Measurements from ENCODE around the gene SBK2.
A peak's percentile ranks its signal among the peaks of the same experiment; 100 is the strongest.
"Not testable (repeated sequence)": the region's sequence is repeated elsewhere in the genome, so short reads cannot be mapped to it uniquely, and the experiment has no call there.

The SBK2 gene, protein sequence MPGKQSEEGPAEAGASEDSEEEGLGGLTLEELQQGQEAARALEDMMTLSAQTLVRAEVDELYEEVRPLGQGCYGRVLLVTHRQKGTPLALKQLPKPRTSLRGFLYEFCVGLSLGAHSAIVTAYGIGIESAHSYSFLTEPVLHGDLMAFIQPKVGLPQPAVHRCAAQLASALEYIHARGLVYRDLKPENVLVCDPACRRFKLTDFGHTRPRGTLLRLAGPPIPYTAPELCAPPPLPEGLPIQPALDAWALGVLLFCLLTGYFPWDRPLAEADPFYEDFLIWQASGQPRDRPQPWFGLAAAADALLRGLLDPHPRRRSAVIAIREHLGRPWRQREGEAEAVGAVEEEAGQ

DNA sequence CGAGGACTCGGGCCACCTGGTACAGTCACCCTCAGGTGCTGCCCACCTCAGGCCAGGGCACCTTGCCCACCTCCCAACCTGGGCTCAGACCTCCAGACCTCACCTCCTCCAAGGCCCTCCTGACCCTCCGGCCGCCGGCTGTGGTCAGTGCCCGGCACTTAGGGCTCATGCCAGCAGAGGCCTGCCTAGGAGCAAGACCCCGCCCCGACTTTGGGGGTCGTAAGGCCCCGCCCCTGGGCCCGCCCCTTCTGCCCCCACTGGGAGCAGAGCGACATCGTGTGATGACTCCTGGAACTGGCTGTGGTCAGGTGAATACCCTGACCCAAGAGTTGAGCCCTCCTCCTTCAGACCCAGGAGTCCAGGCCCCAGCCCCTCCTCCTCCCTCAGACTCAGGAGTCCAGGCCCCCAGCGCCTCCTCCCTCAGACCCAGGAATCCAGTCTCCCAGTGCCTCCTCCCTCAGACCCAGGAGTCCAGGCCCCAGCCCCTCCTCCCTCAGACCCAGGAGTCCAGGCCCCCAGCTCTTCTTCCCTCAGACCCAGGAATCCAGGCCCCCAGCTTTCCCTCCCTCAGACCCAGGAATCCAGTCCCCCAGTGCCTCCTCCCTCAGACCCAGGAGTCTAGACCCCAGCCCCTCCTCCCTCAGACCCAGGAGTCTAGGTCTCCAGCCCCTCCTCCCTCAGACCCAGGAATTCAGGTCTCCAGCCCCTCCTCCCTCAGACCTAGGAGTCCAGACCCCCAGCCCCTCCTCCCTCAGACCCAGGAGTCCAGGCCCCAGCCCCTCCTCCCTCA lies at the start of gene SBK2:
Gene SBK2, minus strand, starts transcription at position 183 of the 790 bp plus-strand sequence. CDS start 839 bp downstream, outside the sequence.
- no peak for DNase-seq

DNA sequence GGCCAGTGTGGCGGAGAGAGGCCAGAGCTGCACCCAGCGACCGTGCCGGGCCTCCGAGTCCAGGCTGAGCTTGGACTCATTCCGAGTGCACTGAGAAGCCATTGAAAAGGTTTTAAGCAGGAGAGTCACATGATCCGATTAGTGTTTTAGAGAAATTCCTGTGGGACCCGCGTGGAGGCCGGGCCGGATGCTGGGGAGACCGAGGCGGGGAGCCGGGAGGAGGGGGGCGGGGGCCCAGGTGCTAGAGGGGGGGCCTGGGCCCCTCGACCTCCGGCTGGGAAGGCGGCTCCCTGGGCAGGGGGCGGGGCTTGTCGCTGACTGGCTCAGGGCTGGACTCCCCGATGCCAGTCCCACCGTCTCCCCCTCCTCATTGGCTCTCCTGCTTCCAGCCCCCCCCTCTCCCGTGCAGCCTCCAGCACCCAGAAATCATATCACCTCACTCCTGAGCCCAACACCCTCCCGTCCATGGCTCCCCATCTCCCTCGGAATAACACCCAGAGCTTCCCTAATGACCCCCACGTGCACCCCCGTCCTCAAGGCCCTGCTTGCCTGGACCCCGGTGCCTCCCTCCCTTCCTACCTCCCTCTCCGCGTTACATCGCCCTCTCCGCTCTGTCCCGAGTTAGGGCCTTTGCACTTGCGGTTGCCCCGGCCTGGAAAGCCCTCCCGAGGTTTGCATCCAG lies 48.9 kb upstream of the SBK2 start:
- no peak for DNase-seq

DNA sequence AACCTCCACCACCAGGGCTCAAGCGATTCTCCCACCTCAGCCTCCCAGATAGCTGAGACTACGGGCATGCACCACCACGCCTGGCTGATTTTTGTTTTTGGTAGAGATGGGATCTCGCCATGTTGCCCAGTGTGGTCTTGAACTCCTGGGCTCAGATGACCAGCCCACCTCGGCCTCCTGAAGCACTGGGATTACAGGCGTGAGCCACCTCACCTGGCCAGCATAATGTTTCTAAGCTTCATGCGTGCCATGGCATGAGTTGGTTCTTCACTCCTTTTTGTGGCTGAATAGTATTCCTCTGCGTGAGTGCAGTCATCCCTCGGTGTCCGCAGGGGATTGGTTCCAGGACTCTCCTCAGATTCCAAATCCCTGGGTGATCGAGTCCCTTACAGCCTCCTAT lies 47.9 kb upstream of the SBK2 start:
- DNase-seq = no peak

DNA sequence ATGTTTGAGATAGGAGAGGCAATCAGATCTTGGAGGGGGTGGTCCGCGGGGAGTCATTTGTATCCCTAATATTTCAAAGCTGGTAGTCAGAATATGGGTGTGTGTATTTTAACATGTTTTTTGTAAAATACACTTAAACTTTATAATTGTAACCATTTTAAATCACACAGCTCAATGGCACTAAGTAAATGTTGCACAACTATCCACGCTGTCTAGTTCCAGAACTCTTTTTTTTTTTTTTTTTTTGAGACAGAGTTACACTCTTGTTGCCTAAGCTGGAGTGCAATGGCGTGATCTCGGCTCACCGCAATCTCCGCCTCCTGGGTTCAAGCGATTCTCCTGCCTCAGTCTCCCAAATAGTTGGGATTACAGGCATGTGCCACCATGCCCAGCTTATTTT lies 47.0 kb upstream of the SBK2 start:
- DNase-seq = not testable (repeated sequence)

DNA sequence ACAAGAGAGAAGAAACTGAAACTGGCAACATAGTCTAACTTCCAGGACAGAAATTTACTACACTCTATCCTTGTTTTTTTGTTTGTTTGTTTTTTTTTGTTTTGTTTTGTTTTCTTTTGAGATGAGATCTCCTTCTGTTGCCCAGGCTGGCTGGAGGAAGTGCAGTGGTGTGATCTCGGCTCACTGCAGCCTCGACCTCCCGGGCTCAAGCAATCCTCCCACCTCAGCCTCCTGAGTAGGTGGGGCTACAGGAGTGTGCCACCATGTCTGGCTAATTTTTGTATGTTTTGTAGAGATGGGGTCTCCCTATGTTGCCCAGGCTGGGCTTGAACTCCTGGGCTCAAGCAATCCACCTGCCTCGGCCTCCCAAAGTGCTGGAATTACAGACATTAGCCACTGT lies 45.4 kb upstream of the SBK2 start:
- not testable (repeated sequence) for DNase-seq

DNA sequence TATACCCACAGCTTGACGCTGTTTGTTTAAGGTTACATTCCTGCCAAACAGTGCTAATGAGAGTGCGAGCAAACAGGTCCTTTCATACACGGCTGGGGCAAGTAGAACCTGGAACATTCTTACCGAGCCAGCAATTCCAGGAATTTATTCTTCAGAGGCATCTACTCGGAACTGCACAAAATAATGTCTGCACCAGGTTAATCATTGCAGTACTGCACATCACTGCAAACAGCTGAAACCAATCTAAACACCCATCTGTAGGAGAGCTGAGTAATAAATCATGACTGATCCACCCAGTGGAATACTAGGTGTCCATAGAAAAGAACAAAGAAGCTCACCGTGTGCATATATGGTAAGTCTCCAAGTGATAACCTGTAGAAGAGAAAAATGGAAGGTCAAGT lies 44.9 kb upstream of the SBK2 start:
- DNase-seq = no peak

DNA sequence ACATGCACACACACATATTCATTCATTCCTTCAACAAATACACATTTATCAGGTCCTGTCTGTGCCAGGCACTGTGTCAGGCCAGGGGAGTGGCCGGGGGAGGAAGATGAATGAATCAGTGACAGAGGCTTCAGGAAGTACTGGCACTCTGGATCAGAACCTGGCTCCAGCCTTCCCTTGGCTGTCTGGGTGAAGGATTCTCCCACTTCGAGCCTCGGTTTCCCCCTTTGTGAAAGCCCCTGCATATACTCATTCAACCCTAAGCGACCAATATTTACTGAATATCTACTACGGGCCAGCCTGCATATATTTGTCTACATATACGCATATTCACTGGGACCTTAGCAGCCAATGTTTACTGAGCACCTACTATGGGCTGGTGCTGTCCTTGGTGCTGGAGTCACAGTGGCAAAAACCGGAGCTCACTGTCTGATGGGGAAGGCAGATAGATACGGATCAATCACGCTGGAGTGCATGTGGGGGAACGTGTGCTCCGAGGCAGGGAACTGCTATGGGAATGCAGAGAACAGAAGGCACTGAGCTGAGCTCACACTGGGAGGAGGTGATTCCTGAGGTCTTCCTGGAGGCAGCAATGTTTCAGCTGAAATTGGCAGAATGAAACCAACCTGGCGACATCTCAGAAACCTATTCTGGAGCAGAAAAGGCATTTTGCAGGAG lies 44.4 kb upstream of the SBK2 start:
- no peak for DNase-seq

DNA sequence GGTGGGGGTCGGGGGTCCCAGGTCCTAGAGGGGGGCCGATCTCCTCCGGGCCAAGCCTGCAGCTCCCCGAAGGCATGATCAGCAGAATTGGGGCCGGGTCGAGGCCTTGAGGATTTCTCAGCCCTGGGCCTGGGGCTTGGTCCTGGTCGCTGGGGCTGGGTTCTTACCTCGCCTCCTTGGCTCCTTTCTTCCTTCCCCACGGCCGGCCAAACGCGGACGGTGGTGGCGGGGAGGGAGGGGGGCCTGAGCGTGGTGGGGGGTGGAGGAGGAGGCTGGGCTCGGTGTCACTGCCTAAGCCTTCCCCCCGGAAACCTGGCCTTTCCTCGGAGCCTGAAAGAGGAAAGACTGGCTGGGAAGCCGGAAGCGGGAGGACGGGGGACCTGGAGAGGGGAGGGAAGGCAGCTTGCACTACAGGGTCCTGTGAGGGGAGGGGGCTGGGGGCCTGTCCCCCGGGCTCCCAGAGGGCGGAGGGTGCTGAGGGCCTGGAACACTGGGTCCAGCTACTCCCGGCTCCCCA lies 43.8 kb upstream of the SBK2 start, which contains the start of gene ZNF579:
Gene ZNF579, minus strand, starts transcription at position 221 of the 517 bp plus-strand sequence. CDS start 1,209 bp downstream, outside the sequence.
- DNase-seq = peak; percentile 54 to 73

DNA sequence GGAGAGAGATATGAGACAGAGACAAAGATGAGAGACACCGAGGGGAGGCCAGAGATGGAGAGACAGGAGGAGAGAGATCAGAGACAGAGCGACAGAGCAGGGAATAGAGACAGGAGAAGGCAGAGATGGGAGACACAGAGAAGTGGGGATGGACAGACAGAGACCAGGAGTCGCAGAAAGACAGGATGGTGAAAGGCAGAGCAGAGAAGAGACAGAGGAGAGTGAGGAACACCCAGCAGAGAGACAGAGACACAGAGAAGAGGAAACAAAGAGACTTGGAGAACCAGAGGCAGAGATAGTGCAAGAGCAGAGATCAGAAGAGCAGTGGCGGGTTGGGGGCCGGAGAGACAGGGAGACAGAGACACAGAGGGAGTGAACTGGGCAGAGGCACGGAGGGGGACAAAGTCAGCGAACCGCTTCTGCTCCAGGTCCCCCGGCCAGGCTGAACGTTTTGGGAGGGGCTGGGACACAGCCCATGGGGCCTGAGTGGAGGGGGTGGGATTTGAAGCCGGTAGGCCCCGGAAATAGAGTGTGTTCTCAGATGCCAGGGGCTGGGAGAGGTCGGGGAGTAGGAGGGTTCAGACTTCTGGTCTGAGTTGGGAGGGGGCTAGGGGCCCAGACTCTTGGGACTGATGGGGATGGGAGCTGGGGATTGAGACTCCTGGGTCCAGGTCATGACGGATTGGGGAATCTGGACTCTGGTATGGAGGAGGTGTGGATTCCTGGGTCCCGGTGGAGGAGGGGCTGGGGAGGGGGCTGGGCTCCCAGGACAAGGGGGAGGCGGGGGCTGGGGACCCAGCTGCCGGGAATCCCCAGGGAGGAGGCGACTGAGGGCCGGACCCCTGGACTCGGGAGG lies 43.1 kb upstream of the SBK2 start:
- no peak for DNase-seq

DNA sequence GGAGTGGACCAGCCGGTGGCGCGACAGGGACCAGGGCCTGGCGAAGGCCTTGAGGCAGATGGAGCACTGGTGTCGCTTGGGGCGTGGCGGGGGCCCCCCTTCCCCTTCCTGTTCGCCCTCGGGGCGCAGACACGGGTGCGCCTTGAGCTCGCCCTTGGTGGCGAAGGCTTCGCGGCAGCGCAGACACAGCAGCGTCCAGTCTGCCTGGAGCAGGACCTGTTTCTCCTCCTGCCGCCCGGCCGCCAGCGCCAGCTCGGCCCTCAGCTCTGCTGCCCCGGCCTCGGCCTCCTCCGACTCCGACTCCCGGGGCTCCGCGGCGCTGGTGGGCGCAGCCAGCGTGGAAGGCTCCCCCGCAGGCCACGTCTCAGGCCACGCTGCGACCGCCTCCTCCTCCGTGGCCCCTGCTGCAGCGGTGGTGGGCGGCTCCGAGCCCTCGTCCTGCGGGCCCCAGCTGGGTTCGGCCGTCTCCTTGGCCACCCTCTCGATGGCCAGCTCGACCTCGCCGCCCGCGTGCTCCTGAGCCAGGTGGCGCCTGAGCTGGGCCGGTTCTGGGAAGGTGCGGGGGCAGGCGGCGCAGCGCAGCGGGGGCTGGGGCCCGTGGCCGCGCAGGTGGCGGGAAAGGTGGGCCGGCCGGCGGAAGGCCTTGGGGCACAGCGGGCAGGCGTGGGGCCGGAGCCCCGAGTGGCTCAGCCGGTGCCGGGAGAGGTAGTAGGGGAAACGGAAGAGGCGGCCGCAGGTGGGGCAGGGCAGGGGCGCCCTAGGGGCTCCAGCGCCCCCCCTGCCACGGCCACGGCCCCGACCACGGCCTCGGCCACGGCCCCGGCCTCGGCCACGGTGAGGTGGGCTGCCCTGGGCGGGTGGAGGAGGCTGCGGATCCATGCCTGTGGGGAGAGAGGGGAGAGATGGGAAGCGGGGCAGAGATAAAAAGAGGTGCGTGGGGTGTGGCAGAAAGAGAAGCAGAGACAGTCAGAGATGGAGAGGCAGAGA lies 42.1 kb upstream of the SBK2 start:
- DNase-seq = no peak

DNA sequence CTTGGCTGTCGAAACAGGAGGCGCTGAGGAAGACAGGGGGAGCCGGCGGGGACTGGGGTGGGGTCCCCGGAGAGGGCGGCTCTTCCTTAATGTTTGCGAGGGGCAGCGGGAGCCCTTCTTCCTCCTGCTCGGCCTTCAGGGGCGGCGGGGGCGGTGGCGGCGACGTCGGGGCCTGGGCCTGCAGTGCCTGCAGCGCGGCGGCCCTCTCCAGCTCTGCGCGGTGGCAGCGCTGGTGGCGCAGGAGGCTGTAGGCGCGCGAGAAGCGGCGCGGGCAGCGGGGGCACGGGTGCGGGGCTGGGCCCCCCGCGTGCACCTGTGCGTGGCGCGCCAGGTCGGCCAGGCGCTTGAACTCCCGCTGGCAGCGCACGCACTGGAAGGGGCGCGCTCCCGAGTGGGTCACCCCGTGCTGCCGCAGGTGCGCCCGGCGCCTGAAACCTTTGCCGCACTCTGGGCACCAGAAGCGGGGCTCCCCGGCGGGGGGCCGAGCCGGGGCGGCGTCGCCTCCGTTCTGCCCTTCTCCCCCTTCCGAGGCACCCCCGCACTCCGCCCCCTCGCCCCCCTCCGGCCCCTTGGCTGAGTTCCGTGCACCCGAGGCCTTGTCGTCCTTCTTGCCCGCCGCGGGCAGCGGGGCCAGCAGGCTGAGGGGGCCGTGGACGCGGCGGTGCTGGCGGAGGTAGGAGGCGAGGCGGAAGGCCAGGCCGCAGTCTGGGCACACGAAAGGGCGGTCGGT lies 41.3 kb upstream of the SBK2 start:
- no peak for DNase-seq

DNA sequence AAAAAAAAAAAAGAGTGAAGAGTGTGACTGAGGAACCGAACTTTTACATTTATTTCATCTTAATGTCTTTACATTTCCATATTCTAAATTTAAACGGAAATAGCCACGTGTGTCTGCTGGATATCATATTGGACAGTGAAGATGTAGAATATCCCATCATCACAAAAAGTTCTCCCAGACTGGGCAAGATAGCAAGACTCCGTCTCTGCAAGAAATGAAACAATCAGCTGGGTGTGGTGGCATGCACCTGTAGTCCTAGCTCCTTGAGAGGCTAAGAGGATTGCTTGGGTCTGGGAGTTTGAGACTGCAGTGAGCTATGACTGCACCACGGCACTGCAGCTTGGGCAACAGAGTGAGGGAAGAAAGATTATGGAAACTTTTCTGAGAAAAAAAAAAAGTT lies 39.8 kb upstream of the SBK2 start:
- no peak for DNase-seq

DNA sequence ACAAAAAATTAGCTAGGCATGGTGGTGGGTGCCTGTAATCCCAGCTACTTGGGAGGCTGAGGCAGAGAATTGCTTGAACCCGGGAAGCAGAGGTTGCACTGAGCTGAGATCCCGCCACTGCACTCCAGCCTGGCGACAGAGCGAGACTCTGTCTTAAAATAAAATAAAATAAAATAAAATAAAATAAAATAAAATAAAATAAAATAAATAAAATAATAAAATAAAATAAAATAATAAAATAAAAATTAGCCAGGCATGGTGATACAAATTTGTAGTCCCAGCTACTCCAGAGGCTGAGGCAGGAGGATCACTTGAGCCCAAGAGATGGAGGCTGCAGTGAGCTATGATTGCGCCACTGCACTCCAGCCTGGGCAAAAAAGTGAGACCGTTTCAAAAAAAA lies 37.0 kb upstream of the SBK2 start:
- DNase-seq = not testable (repeated sequence)

DNA sequence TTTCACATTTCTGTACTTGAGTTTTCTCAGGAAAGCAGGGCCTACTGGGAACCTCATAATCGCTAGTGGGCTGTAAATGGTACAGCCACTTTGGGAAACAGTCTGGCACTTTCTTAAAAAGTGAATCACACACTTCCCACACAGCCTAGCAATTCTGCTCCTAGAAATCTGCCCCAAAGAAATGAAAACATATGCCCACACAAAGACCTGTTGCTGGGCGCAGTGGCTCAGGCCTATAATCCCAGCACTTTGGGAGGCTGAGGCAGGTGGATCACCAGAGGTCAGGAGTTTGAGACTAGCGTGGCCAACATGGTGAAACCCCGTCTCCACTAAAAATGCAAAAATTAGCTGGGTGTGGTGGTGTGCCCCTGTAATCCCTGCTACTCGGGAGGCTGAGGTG lies 32.5 kb upstream of the SBK2 start:
- not testable (repeated sequence) for DNase-seq

DNA sequence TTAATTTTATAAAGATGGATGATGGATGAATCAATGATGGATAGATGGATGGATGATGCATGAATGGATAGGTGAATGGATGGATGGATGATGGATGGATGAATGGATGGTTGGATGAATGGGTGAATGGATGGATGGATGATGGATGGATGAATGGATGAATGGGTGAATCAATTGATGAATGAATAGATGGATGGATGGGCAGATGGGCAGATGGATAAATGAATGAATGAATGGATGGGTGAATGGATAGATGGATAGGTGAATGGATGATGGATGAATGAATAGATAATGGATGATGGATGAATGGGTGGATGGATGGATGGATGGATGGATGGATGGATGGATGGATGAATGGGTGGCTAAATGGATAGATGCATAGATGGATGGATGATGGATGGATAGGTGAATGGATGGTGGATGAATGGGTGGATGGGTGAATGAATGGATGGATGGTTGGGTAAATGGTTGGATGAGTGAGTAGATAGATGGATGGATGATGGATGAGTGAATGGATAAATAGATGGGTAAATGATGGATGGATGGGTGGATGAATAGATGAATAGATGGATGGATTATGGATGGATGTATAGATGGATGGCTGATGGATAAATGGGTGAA lies 30.9 kb upstream of the SBK2 start:
- DNase-seq = no peak

DNA sequence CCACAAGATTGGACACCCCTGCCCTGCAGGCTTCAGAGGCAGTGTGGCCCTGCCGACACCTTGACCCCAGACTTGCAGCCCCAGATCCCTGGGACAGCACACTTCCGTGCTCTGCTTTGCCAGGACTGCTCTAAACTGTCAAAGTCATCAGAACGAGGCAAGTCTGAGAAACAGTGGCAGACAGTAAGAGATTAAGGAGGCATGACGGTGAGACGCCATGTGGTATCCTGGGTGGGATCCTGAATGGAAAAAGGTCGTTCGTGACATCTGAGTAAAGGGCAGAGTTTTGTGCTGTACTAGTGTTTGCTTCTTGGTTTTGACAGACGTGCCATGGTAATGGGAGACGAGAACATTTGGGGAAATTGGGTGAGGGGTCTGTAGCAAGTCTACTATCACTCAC lies 29.9 kb upstream of the SBK2 start:
- DNase-seq = no peak

DNA sequence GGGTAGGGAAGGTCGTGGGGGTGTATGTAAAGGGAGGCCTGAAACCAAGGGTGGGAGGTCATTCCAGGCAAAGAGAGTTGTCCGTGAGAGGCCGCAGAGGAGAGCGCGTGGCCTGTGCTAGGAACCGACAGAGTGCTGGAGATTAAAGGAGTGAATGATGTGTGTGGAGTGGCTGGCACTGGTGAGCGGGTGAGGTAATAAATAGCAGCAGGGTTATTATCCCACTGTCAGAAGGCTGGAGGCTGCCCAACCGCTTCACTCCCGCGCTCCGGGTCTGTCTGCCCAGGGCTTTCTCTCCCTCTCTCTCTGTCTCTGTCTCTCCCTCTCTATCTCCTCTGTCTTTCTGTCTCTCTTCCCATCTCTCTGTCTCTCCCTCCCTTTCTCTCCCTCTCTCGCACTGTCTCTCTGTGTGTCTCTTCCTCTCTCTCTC lies 26.3 kb upstream of the SBK2 start:
- no peak for DNase-seq

DNA sequence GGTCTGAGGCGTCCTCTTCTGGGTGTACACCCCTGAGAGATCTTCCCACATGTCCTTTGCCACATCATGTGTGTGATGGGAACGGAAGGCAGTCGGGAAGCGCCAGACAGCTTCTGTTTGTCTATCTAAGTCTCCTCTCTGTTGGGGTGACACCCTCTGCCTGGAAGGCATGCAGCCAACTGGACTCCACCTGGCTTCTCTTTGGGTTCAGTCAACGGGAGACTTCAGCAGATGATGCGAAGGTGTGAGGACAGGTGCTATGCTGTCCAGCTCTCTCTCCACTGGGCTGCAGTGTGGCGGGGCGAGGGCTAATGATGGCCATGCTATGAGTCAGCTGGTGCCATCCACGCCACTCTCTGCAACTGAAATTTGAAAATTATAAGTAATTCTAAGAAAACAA lies 22.8 kb upstream of the SBK2 start:
- no peak for DNase-seq

DNA sequence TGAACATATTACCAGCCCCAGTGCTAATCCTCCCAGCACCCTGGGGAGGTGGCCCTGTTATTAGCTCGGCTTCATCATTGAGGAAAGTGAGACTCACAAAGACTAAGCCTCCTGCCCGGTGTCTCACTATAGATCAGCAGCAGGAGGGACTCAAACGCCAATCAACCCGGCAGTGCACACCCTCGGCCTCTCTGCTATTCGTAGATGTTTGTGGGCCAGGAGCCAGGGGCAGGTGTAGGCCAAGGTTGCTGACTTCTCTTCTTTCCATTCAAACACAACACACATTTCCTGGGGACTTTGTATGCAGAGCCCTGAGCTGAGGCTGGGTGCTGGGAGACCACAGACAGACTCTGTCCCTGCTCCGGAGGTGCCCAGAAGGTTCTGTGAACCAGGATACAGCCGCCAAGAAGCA lies 17.8 kb upstream of the SBK2 start:
- no peak for DNase-seq
